ENCODE measurements around the gene XRCC6.

XRCC6 gene

DNA sequence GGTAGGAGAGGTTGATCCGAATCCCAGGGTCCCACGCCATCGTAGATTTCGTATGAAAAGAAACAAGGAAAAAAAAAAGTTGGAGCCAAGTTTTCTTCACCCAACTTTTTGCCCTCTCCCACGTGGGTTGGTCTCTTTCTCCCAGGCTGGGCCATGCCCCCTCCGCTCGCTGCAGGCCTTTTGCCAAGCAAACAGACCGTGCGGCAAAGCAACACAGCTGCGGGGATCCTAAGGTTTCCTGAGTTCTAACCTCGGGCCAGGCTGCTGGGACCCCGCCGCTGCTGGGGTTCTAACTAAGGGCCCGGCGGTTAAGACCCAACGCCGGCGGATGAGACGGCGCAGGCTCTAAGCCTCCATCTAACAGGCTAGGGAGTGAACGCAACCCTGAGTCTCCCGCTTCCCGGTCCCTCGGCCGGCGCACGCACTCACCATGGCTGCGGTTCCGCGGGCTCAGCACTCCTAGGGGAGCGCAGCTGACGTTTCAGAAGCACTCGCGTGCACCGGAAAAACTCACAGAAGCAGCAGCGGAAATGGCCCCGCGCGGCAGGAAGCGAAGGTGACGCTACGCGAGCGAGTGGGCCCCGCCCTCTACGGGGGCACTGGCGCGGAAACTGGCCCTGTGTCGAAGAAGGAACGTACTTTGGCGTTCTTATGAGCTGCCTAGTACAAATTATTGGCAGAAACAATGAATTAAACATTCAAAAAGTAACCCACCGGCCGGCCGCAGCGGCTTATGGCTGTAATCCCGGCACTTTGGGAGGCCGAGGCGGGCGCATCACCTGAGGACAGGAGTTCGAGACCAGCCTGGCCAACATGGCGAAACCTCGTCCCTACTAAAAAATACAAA, 67.5 kb downstream of the XRCC6 start, which contains the start of gene SNU13:
SNU13 (minus strand) TSS at position 503 of the 847 bp plus-strand sequence; CDS start at position 432, 71 bp downstream.
- TF ChIP-seq, protein P1, sequence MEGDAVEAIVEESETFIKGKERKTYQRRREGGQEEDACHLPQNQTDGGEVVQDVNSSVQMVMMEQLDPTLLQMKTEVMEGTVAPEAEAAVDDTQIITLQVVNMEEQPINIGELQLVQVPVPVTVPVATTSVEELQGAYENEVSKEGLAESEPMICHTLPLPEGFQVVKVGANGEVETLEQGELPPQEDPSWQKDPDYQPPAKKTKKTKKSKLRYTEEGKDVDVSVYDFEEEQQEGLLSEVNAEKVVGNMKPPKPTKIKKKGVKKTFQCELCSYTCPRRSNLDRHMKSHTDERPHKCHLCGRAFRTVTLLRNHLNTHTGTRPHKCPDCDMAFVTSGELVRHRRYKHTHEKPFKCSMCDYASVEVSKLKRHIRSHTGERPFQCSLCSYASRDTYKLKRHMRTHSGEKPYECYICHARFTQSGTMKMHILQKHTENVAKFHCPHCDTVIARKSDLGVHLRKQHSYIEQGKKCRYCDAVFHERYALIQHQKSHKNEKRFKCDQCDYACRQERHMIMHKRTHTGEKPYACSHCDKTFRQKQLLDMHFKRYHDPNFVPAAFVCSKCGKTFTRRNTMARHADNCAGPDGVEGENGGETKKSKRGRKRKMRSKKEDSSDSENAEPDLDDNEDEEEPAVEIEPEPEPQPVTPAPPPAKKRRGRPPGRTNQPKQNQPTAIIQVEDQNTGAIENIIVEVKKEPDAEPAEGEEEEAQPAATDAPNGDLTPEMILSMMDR (IDR thresholded peaks at IDR 0.05), result no peak

GRCh38 chr22:41690476-41690875, 69.4 kb downstream of the XRCC6 start:
- TF ChIP-seq, protein P1 (IDR thresholded peaks at IDR 0.05), result no peak

- TF ChIP-seq, protein P1 (IDR thresholded peaks at IDR 0.05), result no peak
These were observed 74.1 kb downstream of the XRCC6 start for GRCh38 chr22:41695211-41695610.

GRCh38 chr22:41696703-41697102, 75.6 kb downstream of the XRCC6 start:
- TF ChIP-seq, protein P1 (IDR thresholded peaks at IDR 0.05), result no peak

GRCh38 chr22:41697126-41697775, 76.2 kb downstream of the XRCC6 start:
- TF ChIP-seq, protein P1 (IDR thresholded peaks at IDR 0.05), result peak; percentile 96

GRCh38 chr22:41699264-41700107, 78.4 kb downstream of the XRCC6 start, which contains the start of gene MEI1:
MEI1 (plus strand) TSS chr22:41699503; CDS start chr22:41699539, 36 bp downstream.
- TF ChIP-seq, protein P1 (IDR thresholded peaks at IDR 0.05), result no peak

DNA sequence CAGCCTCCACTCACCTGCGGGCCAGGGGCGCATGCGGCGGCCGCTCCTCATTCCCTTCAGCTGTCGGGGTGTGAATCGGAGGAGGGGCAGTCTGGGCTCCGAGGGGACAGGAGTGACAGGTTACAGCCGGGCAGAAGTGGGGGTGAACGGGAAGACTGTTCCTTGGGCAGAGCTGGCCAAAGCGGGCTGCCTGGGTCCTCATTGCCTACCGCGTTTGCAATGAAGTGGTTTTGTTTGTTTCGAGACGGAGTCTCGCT, 78.9 kb downstream of the XRCC6 start:
- TF ChIP-seq, protein P1 (IDR thresholded peaks at IDR 0.05), result no peak

Data from LNCAP (cell line).